Mesodermal cell (in vitro differentiated cells): ENCODE data around the gene LIX1.

Source experiments
- H3K27ac ChIP-seq: 2 replicates; pipeline ENCODE4 v1.7.0; 2013; ENCODE audit warnings: mild to moderate bottlenecking, low read depth, low read length, moderate library complexity; ENCODE audit not compliant: severe bottlenecking
- H3K36me3 ChIP-seq: 2 replicates; pipeline ENCODE4 v1.7.1; 2013; ENCODE audit warnings: mild to moderate bottlenecking, low read length, moderate library complexity; ENCODE audit not compliant: control insufficient read depth, insufficient read depth
- H3K4me1 ChIP-seq: one replicate; pipeline ENCODE4 v1.7.1; 2013; ENCODE audit warnings: mild to moderate bottlenecking, low read length; ENCODE audit not compliant: insufficient read depth, control insufficient read depth, poor library complexity, severe bottlenecking
- H3K4me3 ChIP-seq: 2 replicates; pipeline ENCODE4 v1.7.0; 2013; ENCODE audit warnings: low read length, control low read depth, mild to moderate bottlenecking; ENCODE audit not compliant: insufficient read depth, poor library complexity, severe bottlenecking; ENCODE audit errors: extremely low read depth
- H3K9me3 ChIP-seq: 2 replicates; pipeline ENCODE4 v1.7.1; 2013; ENCODE audit warnings: mild to moderate bottlenecking, low read length, moderate library complexity; ENCODE audit not compliant: control insufficient read depth
- WGBS, 2 experiments: methylation state at CpG; one replicate each; pipeline ENCODE4 v1.1.5; 2013; ENCODE audit warnings: missing lambda C conversion rate in 2 of 2; ENCODE audit not compliant: insufficient coverage in 2 of 2; 5-methylcytosine and 5-hydroxymethylcytosine counted together

The LIX1 gene

GRCh38 chr5:97105501-97106215, 36.8 kb downstream of the LIX1 start:
- Histone ChIP-seq H3K9me3 (no peaks in the 10 kb centered on the region), H3K4me1 (peaks cover 20% of the 10 kb centered on the region), H3K36me3 (no peaks in the 10 kb centered on the region), H3K4me3 (no peak overlapping the region), H3K27ac (peak overlapping the region; percentile 44)
- 88 to 93% methylated on average over 9 to 13 of the region's 13 CpGs for WGBS, 2 experiments

DNA sequence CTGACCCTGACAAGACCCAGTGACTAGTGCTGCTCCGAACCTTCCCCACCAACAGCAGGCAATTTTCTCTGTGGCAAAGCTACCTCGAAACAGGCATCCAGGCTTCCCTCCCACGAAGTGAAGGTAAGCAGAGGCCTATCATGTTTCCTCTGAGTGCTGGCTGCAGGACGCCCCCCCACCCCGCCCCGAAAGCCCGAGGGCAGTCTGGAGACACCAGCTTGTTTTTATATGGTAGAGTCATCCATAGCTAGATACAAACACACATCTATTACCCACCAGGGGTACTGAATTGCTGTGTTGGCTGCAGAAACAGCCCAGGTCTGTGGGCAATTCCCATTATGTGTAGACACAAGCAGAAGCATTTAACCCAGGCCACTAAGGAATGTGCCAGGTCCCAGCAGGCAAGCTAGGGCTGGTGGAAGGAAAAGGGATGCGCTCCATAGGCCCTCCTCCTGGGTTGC, 40.4 kb downstream of the LIX1 start:
- 43 to 53% methylated on average over 2 to 4 of the region's 8 CpGs for WGBS, 2 experiments
- no peak overlapping the region for H3K4me3 ChIP-seq
- peak overlapping the region; percentile 94 for H3K27ac ChIP-seq
- H3K4me1 ChIP-seq = peaks cover 36% of the 10 kb centered on the region
- H3K36me3 ChIP-seq = no peaks in the 10 kb centered on the region
- H3K9me3 ChIP-seq = no peaks in the 10 kb centered on the region

- no peak overlapping the region for H3K4me3 ChIP-seq
- H3K4me1 ChIP-seq = peaks cover 36% of the 10 kb centered on the region
- H3K36me3 ChIP-seq = no peaks in the 10 kb centered on the region
- 79 to 85% methylated on average over 2 to 3 of the region's 6 CpGs for WGBS, 2 experiments
- H3K27ac ChIP-seq = peak overlapping the region; percentile 94
- no peaks in the 10 kb centered on the region for H3K9me3 ChIP-seq
Measured at GRCh38 chr5:97101189-97101910, 41.1 kb downstream of the LIX1 start.

DNA sequence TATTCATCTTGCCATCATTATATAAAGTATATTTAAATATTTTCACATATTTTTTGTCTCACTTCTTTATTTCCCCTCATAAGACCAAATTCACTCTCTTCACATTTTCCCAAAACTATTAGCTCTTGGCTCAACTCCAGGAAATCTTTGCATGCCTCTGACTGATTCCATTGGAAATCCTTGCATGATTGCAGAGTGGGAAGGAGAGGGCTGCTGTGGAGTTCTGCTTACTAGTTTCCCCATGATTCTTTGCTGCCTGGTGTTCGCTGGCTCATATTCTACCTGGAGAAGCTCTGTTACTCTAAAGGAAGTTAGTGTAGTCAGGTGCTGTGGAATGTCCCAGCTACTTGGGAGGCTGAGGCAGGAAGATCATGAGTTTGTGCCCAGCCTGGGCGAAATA, 41.9 kb downstream of the LIX1 start:
- Histone ChIP-seq H3K36me3 (no peaks in the 10 kb centered on the region), H3K9me3 (no peaks in the 10 kb centered on the region), H3K27ac (no peak overlapping the region), H3K4me1 (peaks cover 32% of the 10 kb centered on the region), H3K4me3 (no peak overlapping the region)
- 100% methylated on average over 1 of the region's 2 CpGs for whole genome bisulfite sequencing, 2 experiments

- H3K27ac ChIP-seq = no peak overlapping the region
- 80 to 100% methylated on average over 2 of the region's 5 CpGs for WGBS, 2 experiments
- H3K4me3 ChIP-seq = no peak overlapping the region
- no peaks in the 10 kb centered on the region for H3K9me3 ChIP-seq
- no peaks in the 10 kb centered on the region for H3K36me3 ChIP-seq
- peaks cover 32% of the 10 kb centered on the region for H3K4me1 ChIP-seq
Measured at GRCh38 chr5:97098922-97099321, 43.5 kb downstream of the LIX1 start.

- H3K36me3 ChIP-seq = no peaks in the 10 kb centered on the region
- H3K9me3 ChIP-seq = no peaks in the 10 kb centered on the region
- peaks cover 30% of the 10 kb centered on the region for H3K4me1 ChIP-seq
- no peak overlapping the region for H3K4me3 ChIP-seq
- 85 to 100% methylated on average over 3 to 4 of the region's 9 CpGs for WGBS, 2 experiments
- no peak overlapping the region for H3K27ac ChIP-seq
Measured at GRCh38 chr5:97097326-97098230, 44.8 kb downstream of the LIX1 start.

DNA sequence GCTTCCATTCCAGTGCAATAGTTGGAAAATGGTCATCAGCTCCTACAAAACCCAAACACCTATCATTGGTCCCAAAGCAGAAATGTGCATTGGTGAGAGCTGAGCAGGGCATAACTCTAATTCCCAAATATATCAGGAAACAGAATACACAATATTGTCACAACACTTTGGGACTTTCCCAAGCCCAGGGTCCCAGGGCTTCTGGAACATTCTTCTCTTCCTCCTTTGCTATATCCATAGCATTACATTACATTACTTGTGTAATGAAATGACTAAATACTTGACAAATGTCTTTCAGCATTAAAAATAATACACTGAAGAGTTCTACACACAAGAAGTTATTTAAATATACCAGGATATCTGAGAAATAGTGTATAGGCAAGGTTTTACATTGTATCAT, 45.6 kb downstream of the LIX1 start:
- Histone ChIP-seq H3K4me1 (peaks cover 26% of the 10 kb centered on the region), H3K27ac (no peak overlapping the region), H3K36me3 (no peaks in the 10 kb centered on the region), H3K4me3 (no peak overlapping the region), H3K9me3 (no peaks in the 10 kb centered on the region)

DNA sequence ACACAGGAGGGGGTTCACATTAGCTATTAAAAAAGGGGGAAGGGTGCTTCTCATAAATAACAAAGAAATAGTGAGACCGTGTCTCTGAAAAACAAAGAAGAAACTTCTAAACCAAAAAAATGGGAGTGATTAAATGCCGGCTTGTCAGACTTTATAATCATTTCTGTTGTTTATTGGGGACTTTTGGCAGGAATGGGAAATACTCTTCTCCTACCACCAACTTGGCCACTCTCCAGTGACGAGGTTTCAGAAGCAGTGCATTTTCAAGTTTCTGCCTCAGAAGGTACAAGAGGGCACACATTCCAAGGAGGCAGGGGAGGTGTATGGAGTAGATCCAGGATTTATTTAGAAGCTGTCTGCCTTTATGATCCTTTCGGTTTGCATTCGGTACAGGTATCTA, 46.2 kb downstream of the LIX1 start:
- H3K36me3 ChIP-seq = no peaks in the 10 kb centered on the region
- H3K9me3 ChIP-seq = no peaks in the 10 kb centered on the region
- peaks cover 24% of the 10 kb centered on the region for H3K4me1 ChIP-seq
- 95 to 100% methylated on average over 2 of the region's 5 CpGs for WGBS, 2 experiments
- H3K27ac ChIP-seq = no peak overlapping the region
- no peak overlapping the region for H3K4me3 ChIP-seq

DNA sequence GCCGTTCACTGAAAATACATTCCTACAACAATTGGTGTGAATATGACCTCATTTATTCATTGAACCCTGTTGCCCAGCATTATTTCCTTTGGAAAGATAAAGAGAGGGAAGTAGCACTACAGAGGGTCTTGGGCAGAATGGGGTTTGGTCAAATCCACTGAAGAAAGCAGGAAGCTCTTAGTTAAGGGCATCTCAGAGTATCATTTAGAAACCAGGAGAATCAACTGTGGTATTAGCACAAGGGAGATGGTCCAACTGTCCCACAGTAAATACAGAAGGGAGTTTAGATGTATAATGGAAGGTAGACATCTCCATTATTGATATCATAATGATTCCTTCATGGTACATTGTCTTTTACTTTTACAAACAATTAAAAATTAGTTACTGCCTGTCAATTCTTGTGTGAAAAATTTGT, 47.1 kb downstream of the LIX1 start:
- no peaks in the 10 kb centered on the region for H3K36me3 ChIP-seq
- WGBS, 2 experiments = no CpG with 5 or more reads among the region's 1 CpG
- H3K4me1 ChIP-seq = peaks cover 17% of the 10 kb centered on the region
- H3K4me3 ChIP-seq = no peak overlapping the region
- no peak overlapping the region for H3K27ac ChIP-seq
- no peaks in the 10 kb centered on the region for H3K9me3 ChIP-seq

DNA sequence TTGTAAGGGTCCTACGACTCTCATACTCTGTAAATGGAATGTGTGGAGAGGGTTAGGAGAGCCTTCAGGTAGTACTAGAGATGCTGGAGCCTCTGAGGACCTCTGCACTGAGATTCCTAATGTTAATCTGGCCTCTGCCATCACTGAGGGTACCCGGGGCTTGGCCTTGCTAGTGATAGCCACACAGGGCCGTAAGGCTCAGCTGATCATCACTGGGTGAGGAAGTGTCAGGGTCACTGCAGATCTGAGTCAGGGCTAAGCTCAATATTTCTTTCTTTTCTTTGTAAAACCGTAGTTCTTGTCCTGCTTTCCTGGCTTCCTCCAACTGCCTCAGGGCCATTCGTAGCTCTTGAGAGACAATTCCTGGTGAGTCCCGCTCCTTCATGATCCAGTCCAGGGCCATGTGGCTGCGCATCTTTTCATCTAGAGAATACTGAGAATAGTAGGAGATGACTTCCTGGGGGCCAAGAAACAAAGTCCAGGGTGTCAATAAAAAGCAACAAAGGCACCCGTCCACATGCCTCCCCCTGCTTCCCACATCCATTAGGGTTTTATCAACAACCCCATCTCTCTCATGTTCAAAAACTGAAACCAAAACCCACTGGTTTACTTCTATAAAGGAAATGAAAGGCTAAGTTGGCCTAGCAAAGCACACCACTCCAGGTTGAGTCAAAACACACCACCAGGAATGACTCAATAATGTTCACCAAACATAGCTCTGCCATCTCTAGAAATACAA, 47.7 kb downstream of the LIX1 start:
- H3K36me3 ChIP-seq = no peaks in the 10 kb centered on the region
- H3K4me3 ChIP-seq = no peak overlapping the region
- WGBS, 2 experiments = 85 to 94% methylated on average over 4 to 7 of the region's 8 CpGs
- no peaks in the 10 kb centered on the region for H3K9me3 ChIP-seq
- no peak overlapping the region for H3K27ac ChIP-seq
- H3K4me1 ChIP-seq = peaks cover 11% of the 10 kb centered on the region
